Measurements from ENCODE around the gene KAT6B.
"Not testable (repeated sequence)": the region's sequence is repeated elsewhere in the genome, so short reads cannot be mapped to it uniquely, and the experiment has no call there.

KAT6B gene

DNA sequence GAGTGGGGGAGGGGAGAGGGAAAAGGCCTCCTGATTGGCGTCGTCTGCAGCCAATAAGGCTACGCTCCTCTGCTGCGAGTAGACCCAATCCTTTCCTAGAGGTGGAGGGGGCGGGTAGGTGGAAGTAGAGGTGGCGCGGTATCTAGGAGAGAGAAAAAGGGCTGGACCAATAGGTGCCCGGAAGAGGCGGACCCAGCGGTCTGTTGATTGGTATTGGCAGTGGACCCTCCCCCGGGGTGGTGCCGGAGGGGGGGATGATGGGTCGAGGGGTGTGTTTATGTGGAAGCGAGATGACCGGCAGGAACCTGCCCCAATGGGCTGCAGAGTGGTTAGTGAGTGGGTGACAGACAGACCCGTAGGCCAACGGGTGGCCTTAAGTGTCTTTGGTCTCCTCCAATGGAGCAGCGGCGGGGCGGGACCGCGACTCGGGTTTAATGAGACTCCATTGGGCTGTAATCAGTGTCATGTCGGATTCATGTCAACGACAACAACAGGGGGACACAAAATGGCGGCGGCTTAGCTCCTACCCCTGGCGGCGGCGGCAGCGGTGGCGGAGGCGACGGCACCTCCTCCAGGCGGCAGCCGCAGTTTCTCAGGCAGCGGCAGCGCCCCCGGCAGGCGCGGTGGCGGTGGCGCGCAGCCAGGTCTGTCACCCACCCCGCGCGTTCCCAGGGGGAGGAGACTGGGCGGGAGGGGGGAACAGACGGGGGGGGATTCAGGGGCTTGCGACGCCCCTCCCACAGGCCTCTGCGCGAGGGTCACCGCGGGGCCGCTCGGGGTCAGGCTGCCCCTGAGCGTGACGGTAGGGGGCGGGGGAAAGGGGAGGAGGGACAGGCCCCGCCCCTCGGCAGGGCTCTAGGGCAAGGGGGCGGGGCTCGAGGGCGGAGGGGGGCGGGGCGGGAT lies at the start of gene KAT6B:
Gene KAT6B, plus strand, starts transcription at position 459 of the 903 bp plus-strand sequence. CDS start 16,258 bp downstream, outside the sequence.
- DNase-seq: peak; percentile 100

DNA sequence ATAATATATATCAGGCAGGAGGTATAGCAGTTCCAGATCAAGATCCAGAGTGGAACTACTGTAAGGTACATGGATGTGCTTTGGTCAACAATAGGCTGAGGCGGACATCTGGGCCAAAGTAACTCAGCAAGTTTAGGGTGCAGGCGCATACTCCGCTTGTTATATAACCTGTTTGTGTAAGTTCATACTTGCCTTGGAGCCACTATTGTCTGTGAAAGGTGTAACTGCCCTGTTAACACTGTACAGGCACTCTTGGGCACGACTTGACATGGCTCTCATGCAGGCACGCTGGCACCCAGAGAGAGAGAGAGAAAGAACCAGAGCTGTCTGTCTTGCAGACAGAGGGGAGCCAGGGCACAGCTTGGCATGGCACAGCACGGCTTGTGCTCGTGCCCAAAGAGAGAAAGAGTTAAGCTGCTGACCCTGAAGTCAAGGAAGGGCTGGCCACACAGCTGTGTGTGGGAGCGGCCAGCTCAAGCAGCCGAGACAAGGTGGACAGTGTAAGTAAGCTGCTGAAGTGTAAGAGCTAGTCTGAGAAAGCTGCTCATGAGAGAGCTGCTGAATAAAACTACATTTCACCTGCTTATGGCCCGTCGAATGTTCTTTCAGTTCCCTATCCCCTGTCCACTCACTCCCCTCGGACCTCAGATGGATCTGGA lies 47.8 kb upstream of the KAT6B start:
- DNase-seq: no peak

DNA sequence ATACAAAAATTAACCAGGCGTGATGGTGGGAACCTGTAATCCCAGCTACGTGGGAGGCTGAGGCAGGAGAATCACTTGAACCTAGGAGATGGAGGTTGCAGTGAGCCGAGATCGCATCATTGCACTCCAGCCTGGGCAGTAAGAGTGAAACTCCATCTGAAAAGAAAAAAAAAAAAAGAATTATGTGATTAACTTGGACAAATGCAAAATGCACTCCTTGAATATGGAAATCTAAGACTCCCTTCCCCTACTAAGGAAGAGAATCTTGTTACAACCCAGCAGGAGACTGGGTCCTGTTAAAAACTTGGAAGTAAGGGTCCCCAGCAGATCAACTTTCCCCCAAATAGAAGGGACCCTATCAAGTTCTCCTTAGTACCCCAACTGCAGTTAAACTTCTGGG lies 44.5 kb upstream of the KAT6B start:
- not testable (repeated sequence) for DNase-seq

DNA sequence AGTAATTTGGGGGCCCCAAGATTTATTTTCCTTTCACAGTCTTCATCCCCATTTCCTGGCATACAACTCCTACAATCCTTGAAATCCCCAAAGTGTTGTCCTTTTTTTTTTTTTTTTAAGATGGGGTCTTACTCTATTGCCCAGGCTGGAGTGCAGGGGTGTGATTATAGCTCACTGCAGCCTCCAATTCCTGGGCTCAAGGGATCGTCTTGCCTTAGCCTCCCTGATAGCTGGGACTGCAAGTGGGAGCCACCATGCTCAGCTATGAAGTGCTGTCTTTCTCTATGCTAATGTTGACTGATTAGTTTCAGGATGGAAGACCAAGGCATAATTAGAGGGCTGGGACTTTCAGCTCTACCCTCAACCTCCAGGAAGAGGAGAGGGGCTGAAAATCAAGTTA lies 41.9 kb upstream of the KAT6B start:
- no peak for DNase-seq

DNA sequence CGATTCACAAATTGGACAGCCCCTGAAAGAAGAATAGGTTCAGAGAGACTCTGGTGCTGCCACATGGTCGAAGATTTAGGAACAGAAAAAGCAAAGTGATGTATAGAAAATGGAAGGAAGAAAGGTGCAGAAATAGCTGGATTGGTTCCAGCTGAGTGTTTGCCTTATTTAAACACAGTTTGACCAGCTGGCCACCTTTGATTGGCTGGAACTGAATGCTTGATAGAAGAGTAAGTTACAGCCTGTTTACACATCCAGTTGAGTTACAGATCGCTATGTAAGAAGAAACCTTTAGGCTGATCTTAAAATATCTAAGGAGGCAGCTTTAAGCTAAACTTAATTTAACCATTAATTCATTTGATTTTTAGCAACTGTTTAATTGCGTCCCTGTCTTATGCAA lies 40.3 kb upstream of the KAT6B start:
- no peak for DNase-seq

DNA sequence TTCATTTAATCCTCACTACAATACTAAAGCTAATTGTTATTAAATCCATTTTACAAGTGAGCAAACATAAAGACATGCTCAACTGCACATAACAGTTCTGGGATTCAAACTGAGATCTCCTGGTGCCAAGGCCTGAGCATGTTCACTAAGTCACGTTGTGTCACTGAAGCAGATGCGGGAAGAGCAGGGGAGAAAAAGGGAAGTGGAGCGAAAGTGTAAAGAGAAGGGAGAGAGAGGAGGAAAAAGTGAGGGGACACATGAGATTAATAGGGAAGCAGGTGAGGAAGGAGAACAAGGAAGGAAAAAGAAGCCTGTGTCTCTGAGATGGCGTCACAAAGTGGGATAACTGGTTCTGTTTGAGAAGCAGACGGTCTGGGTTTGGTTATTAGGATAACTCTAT lies 38.9 kb upstream of the KAT6B start:
- no peak for DNase-seq

DNA sequence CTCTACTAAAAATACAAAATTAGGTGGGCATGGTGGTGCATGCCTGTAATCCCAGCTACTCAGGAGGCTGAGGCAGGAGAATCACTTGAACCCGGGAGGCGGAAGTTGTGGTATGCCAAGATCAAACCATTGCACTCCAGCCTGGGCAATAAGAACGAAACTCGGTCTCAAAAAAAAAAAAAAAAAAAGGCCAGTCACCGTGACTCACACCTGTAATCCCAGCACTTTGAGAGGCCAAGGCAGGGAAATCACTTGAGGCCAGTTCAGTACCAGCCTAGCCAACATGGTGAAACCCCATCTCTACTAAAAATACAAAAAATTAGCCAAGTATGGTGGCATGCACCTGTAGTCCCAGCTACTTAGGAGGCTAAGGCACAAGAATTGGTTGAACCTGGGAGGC lies 34.4 kb upstream of the KAT6B start:
- not testable (repeated sequence) for DNase-seq

DNA sequence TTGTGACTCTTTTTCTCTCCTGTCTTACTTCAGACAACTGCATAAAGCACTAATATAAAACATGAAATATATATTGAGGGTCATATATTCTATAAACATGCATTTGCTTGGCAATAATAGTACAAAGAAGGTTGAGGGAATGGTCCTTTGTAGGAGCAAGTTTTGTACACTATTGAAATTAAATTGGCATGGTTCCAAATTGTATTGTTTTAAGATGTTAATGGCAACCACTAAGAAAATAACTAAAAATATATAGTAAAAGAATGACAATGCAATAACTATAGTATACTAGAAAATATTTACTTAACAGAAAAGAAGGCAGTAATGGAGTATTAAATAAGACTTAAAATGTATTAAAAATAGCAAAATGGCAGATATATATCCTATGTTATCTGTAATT lies 33.7 kb upstream of the KAT6B start:
- DNase-seq: no peak

DNA sequence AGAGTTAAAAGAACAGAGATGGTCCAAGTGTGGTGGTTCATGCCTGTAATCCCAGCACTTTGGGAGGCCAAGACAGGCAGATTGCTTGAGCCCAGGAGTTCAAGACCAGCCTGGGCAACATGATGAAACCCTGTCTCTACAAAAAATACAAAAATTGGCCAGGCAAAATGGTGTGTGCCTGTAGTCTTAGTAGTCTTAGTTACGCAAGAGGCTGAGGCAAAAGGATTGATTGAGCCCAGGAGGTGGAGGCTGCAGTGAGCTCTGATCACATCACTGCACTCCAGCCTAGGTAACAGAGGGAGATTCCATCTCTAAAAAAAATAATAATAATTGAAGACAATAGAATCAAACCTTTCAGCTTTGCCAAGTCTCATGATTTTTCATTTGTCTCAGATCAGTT lies 33.2 kb upstream of the KAT6B start:
- not testable (repeated sequence) for DNase-seq

DNA sequence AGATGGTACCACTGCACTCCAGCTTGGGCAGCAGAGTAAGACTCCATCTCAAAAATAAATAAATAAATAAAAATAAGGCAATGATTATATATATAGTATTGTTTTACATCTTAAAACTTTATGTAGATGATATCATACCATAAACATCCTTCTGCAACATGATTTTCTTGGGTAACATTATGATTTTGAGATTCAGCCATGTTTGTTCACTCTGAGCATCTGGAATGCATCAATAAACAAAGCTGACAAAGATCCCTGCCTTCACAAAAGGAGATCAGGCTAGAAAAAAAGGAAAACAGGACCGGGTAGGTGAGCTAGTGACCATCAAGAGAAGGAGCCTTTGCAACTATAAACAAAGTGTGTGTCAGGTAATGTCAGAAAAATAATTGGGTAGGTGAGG lies 31.9 kb upstream of the KAT6B start:
- no peak for DNase-seq

DNA sequence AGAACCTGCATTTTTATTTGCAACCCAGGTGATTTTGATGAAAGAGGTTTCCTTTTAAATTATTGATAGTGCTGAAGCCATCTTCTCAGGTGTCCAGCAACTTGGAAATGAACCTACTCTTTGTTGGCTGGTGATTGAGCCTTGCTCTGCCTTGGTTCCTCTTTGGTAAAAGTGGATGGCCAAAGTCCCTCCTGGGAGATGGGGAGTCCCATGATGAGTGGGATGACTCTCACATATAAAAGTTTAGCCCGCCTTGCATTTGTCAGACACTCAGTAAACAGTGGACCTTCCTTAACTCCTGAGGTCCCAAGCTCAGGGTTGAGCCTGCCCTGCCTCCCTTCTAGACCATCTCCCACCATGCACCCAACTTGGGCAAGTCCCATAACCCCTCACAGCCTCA lies 28.9 kb upstream of the KAT6B start:
- DNase-seq: no peak

DNA sequence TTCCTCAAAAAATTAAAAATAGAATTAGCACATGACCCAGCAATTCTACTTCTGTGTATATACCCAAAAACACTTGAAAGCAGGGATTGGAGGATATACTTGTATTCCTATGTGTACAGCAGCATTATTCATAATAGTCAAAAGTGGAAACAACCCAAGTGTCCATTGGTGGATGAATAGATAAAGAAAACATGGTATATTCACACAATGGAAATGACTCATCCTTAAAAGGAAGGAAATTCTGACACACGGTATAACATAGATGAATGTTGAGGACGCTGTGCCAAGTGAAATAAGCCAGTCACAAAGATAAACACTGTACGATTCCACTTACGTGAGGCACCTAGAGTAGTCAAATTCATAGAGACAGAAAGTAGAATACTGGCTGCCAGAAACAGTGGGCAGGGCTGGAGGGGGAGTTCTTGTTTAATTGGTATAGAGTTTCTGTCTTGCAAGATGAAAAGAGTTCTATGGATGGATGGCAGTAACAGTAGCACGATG lies 26.6 kb upstream of the KAT6B start:
- peak; percentile 24 for DNase-seq

DNA sequence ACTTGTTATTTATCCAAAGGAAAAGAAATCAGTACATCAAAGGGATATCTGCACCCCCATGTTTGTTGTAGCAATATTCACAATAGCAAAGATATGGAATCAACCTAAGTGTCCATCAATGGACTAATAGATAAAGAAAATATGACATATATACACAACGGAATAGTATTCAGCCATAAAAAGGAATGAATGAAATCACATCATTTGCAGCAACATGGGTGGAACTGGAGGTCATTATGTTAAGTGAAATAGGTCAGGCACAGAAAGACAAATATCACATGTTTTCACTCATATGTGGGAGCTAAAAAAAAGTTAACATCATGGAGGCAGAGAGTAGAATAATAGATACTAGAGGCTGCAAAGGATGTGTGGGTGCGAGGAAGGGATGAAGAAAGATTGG lies 25.0 kb upstream of the KAT6B start:
- no peak for DNase-seq

DNA sequence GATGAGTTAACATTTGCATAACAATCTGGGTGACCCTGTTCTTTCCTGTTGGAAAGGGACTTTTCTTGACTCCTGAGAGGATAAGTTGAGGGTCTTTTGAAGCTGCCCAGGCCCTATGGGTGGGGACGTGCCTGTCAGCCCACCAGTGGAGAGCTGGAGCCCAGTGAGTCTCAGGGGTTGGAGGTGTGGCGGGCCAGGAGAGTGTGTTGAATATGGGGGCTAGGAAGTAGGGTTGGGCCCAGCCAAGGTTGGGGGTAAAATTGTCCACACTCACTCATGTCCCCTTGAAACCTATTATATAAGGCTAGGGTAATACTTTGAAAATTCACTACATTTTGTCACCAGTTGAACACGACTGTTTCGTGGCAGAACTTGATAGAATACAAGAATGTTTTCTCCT lies 17.9 kb upstream of the KAT6B start:
- DNase-seq: no peak

DNA sequence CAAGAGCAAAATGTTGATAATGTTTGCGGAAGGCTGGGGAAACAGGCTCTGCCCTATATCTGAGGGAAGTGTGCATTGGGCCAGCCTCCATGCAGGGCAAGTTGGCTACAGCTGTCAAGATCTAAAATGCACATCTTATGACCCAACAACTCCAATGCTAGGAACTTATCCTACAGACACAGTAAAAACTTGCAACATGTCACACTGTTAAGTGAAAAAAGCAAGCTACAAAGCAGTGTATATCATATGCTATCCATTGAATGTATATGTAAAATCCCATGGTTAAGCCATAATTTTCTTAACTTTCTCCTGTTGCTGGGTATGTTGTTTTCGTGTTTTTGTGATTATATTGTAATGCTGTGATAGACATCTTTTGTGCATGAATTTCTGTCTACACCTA lies 16.3 kb upstream of the KAT6B start:
- DNase-seq: no peak

DNA sequence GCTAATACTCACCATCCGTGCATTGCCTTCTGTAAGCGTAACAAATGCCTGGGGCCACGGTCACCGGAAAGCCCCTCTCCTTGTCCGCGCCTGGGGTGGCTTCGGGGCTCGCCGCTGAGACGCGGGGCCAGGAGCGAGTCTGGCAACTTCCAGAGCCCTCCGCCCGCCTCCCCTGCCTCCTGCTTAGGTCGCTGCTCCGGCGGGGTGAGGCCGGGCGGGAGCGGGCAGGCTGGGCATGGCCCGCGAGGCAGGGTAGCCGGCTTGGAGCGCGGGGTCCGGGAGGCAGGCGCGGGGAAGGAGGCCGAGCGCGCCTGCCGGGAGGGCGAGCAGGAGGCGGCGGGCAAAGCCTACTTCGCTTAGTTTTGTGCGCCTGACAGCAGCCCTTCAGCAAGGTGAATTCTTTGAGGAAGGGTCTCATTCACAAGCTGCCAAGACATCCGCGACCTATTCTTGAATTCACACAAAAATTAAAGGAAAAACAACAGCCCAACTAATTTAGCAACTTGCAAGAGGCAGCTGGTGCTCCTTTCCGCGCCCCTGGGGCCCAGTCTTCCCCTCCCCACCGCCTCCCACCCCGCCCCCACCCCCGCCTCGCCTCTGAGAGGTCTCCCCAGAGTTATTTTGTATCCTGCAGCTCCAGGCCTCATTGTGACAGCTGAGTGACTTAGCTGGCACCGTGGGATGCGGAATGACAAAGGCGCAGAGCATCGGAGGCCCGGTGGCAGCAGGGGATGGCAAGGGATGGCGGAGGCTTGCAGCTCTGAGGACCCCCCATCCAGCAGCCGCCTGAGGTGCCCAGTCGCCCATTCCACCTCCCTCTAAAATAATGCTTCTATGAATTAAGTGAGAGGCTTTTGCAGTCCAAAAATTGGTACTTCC lies 12.8 kb upstream of the KAT6B start:
- DNase-seq: no peak

DNA sequence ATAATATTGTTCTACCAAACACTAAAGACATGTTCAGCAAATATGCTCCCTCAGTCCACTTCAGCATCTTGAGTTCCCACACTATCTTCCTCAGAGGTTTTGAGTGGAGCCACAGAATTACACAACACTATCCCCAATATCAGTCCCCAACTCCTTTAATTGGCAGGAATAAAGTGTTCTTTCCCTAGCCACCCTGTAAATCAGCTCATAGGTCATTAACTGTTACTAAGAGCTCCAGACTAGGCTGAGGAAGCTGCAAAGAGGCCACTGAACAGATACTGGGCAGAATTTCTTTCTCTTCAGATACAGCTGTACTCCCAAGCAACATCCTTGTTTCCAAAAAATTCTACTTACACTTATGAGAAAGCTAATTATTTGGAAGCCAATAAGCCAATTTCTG lies 11.6 kb upstream of the KAT6B start:
- no peak for DNase-seq

DNA sequence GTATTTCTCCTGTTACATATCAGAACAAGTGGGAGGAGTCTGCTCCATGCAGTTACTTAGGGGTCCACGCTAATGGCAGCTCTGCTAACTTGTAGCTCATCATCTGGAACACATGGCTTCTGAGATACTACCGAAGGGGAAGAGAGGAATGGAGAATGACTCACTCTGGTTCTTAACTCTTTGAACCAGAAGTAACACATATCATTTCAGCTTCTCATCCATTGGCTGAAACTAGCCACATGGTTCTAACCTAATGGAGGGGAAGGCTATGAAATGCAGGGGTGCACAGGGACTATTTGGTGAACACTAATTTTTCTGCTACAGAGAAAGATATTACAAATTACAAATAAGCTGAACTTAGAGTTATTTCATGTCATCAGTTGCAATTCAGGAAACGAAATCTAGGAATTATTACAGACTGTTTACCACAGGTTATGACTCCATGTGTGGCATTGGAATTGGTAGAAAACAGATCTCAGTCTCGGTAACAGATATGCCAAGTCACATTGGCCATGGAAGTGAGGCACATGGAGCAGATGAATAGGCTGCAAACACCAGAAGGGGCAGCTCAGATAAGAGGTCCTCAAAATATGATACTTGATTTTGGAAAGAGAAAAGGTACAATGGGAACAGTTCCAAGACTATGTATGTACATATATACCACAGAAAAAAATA lies 9.4 kb upstream of the KAT6B start:
- no peak for DNase-seq

DNA sequence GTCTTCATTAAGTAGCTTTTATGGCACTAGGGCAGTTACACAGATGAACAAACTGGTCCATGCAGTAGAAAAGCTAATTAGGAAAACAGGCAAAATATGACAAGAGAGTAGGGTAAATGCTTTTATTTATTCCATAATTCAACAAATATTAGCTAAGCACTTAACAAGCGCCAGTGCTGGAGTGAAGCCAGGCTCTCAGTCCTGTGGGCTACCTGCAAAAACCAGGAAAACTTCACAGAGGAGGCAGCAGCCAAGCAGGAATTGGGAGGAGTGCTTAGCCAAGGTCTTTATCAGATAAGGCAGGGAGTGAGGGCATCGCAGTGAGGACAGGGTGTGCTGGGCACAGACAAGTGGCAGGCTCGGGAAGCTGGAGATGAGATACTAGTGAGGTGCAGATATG lies 4.9 kb upstream of the KAT6B start:
- DNase-seq: no peak

DNA sequence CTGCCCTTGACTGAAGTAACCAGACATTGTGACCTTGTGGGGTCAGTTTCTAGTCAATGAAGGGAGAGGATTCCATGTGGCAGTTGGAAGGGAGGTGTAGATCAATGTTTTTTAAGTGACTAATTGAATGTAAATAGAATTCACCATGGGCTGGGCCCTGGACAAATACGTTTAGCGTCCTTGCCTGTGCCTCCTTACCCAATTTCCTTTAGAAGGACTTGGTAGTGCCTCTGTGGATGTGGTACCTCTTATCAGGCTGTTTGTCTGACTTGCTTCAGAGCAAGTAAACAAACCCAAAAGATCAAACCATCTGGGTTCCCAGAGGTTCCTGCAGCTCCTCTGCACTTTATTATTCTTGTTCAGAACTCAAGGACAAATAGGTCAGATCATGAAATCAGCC lies 4.3 kb upstream of the KAT6B start:
- DNase-seq: no peak

DNA sequence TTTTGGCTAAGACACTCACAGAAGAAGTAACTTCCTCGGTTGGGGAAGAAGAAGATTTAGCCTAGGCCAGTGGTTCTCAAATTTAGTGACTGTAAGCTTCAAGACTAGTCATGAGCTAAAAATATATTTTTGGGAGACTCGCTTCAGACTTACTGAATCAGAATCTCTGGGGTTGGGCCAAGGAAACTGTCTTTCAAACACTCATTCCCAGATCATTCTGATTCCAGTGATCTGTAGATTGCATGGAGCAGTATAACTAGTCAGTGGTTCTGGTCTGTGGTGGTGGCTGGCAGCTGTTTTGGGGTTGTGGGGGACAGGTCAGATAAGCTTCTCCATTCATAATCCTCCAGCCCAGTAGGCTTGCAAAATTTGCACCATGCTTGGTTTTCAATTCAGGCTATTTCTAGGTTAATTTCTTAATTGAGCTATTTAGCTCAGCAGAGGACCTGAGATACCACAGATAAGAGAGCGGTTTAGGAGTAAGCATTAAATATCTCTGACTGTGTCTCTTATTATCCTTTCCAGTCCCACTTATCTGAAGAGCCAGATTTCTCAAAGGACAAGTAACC lies 3.8 kb upstream of the KAT6B start:
- no peak for DNase-seq

DNA sequence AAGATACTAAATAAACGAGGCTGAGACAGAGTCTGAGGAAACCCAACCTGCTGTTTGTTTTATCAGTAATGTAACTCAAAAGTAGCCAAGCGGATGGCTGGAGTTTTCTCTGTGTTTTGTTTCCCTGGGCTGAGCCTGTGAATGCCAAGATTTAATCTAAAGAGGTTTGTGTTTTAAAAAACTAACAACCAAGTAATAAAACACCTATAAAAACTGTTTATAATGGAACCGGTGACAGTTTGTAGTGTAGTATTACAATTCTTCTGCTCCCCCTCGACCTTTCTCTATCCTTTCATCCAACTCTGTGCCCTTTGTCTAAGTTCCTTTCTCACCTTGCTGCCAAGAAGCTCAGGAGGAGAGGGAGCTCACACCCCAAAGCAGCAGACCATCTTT lies 2.6 kb upstream of the KAT6B start:
- no peak for DNase-seq
